Ovary (tissue), 9 donors: ENCODE data around the gene ARHGEF28. TPM values are rescaled to one million over a fixed set of nuclear protein-coding genes. Genes with fewer than 3 reads are reported as not detected.

Source experiments
- DNase-seq, 5 donors: peaks; one replicate each; pipeline ENCODE4 v3.0.0-alpha.2; 2019 to 2020
- H3K27ac ChIP-seq, 2 donors: fragments of 200-600 bp; one replicate each; pipeline versions ENCODE4 v1.5.1 to v1.8.0; 2019 to 2022
- H3K27me3 ChIP-seq: fragments of 200-600 bp; one replicate; pipeline ENCODE4 v1.8.0; 2022
- H3K36me3 ChIP-seq: fragments of 200-600 bp; sonication (generic); one replicate; pipeline ENCODE4 v1.5.1; 2019
- H3K4me1 ChIP-seq: one replicate; pipeline ENCODE4 v1.8.1; 2013; ENCODE audit warnings: mild to moderate bottlenecking, moderate library complexity; ENCODE audit not compliant: insufficient read depth
- H3K4me3 ChIP-seq: fragments of 200-600 bp; sonication (generic); one replicate; pipeline ENCODE4 v1.5.1; 2017
- H3K9me3 ChIP-seq, 2 donors: fragments of 200-600 bp in 1 of 2; sonication (generic) in 1 of 2; one replicate each; pipeline versions ENCODE4 v1.5.1 to v1.8.1; 2013 to 2019; ENCODE audit warnings: mild to moderate bottlenecking in 1 of 2, moderate library complexity in 1 of 2
- CTCF ChIP-seq, 3 donors: fragments of 450-650 bp in 2 of 3; fragments of 200-600 bp in 1 of 3; IDR thresholded peaks; one replicate each; pipeline versions ENCODE4 v1.5.1 to v1.8.0; 2016 to 2022; ENCODE audit warnings: antibody characterized with exemption in 3 of 3, mild to moderate bottlenecking in 1 of 3
- EP300 ChIP-seq: sonication (generic); formaldehyde crosslinking; IDR thresholded peaks from one replicate; pipeline ENCODE4 v1.6.1; 2017; ENCODE audit warnings: antibody characterized with exemption
- POLR2A ChIP-seq: fragments of 450-650 bp; IDR thresholded peaks from one replicate; pipeline ENCODE4 v1.6.1; 2017; ENCODE audit warnings: antibody characterized with exemption, mild to moderate bottlenecking, moderate library complexity
- WGBS, 3 donors: extraction: QIAGEN DNeasy Blood & Tissue Kit in 1 of 3; methylation state at CpG; one replicate each; pipeline versions ENCODE4 v1.1.5 to v1.1.7; 2013 to 2017; 5-methylcytosine and 5-hydroxymethylcytosine counted together
- intact Hi-C, 4 donors: fragments of 100-400 bp; cut with DNase I; formaldehyde crosslinking; loops; one replicate each; pipeline versions ENCODE4 v1.11.0 to v1.15.1; 2022 to 2023
- polyA plus RNA-seq, 2 donors: library from polyadenylated mRNA; stranded (reverse); fragments of 200-250 nt in 1 of 2; fragments of 350-450 nt in 1 of 2; fragmentation: Illumina TruSeq in 1 of 2; extraction: RNeasy Lipid Tissue Mini Kit (QIAGEN cat#74804) in 1 of 2; gene quantifications; one replicate each; pipeline ENCODE4 v1.2.3, GENCODE V29; 2013 to 2014
- total RNA-seq, 7 donors: library from RNA; depleted of rRNA in 2 of 7; stranded (reverse); fragments of >200 nt in 2 of 7; fragmentation: NEBNext Ultra II Directional in 3 of 7; extraction: Animal tissue kit (Norgen Biotek cat#: 25700) in 3 of 7; gene quantifications; one replicate each; pipeline versions ENCODE4 v1.1.0 to v1.2.4, GENCODE V29; 2016 to 2023
- donor health status: DM: no; HTN: no; CAD: no; lungs with moderate emphysema.
- donor health status: DM: no; HTN: no; CAD: no.
- donor health status: Bipolar disorder and iron deficiency.
- donor health status: DM: yes; HTN: yes; CAD: no.
- donor health status: DM: no; HTN: no; CAD: no.
- donor health status: DM: yes; HTN: yes; CAD: no.

Gene ARHGEF28
- total and polyA plus RNA-seq, 9 donors = 21.5 to 75.6 (median 35.0) TPM

GRCh38 chr5:73901455-73901854 is 275.5 kb downstream of the ARHGEF28 start:
- Histone ChIP-seq H3K36me3 (no peaks in the 10 kb centered on the region), H3K4me1 (no peaks in the 10 kb centered on the region), H3K9me3 (peaks cover 0 to 2% of the 10 kb centered on the region in 2 donors), H3K4me3 (no peak overlapping the region), H3K27ac (no peak overlapping the region), H3K27me3 (no peaks in the 10 kb centered on the region)
- TF ChIP-seq EP300 = no peak
- intact Hi-C loops = loop anchor here (5.0 to 10.0 kb wide), 2 partner anchors 133 to 741 kb away; partner anchors contain the start of gene ENC1 (in 3 of the 4)
- WGBS, 3 donors = 59 to 65% (median 59%) methylated on average over 4 of the region's 4 CpGs
- DNase-seq = no peak

GRCh38 chr5:73902327-73903051 is 276.5 kb downstream of the ARHGEF28 start:
- Histone ChIP-seq H3K9me3 (peaks cover 0 to 2% of the 10 kb centered on the region in 2 donors), H3K27ac (no peak overlapping the region)

GRCh38 chr5:73903169-73903568 is 277.2 kb downstream of the ARHGEF28 start:
- no peak overlapping the region for H3K27ac ChIP-seq
- no peak for DNase-seq
- no peaks in the 10 kb centered on the region for H3K4me1 ChIP-seq
- no peaks in the 10 kb centered on the region for H3K27me3 ChIP-seq
- peaks cover 0 to 2% of the 10 kb centered on the region in 2 donors for H3K9me3 ChIP-seq
- WGBS, 3 donors = 95 to 96% (median 95%) methylated on average over 9 of the region's 9 CpGs
- TF ChIP-seq CTCF (IDR thresholded peaks at IDR 0.05) (no peak), EP300 (no peak), POLR2A (no peak)
- H3K36me3 ChIP-seq = no peaks in the 10 kb centered on the region
- H3K4me3 ChIP-seq = no peak overlapping the region
- intact Hi-C loops = loop anchor here (2.0 to 10.0 kb wide), 3 partner anchors 132 to 740 kb away; partner anchors contain the start of gene ENC1 (in 3 of the 4)

More at GRCh38 chr5:73902327-73903051, 276.5 kb downstream of the ARHGEF28 start:
- no peak overlapping the region for H3K4me3 ChIP-seq
- 30 to 38% (median 34%) methylated on average over 10 of the region's 10 CpGs for WGBS, 3 donors
- no peaks in the 10 kb centered on the region for H3K4me1 ChIP-seq
- H3K36me3 ChIP-seq = no peaks in the 10 kb centered on the region
- intact Hi-C loops = loop anchor here (2.0 to 10.0 kb wide), 3 partner anchors 132 to 740 kb away; partner anchors contain the start of gene ENC1 (in 3 of the 4)
- TF ChIP-seq POLR2A (no peak), CTCF (IDR thresholded peaks at IDR 0.05) (peak; percentile 70 to 93 (median 92))
- DNase-seq = peak in 1 of 5 donors; percentile 39
- H3K27me3 ChIP-seq = no peaks in the 10 kb centered on the region

GRCh38 chr5:73906277-73906676 is 280.3 kb downstream of the ARHGEF28 start:
- no peak for TF ChIP-seq CTCF (IDR thresholded peaks at IDR 0.05)
- no peak for TF ChIP-seq POLR2A
- no peak for TF ChIP-seq EP300
- no peak overlapping the region for H3K4me3 ChIP-seq
- H3K27me3 ChIP-seq = no peaks in the 10 kb centered on the region
- H3K4me1 ChIP-seq = no peaks in the 10 kb centered on the region
- no peak overlapping the region for H3K27ac ChIP-seq
- 65 to 96% (median 88%) methylated on average over 3 of the region's 3 CpGs for WGBS, 3 donors
- H3K9me3 ChIP-seq = peaks cover 0 to 2% of the 10 kb centered on the region in 2 donors
- DNase-seq = no peak
- no peaks in the 10 kb centered on the region for H3K36me3 ChIP-seq
- intact Hi-C loops = loop anchor here in 2 of 4 donors (10.0 kb wide), 1 partner anchor 129 kb away; no protein-coding TSS in a partner anchor

- no peak for TF ChIP-seq CTCF (IDR thresholded peaks at IDR 0.05)
- TF ChIP-seq EP300 = no peak
- TF ChIP-seq POLR2A = no peak
- intact Hi-C loops = loop anchor here in 2 of 4 donors (10.0 kb wide), 1 partner anchor 128 kb away; no protein-coding TSS in a partner anchor
- Histone ChIP-seq H3K36me3 (no peaks in the 10 kb centered on the region), H3K9me3 (peaks cover 0 to 2% of the 10 kb centered on the region in 2 donors), H3K4me1 (no peaks in the 10 kb centered on the region), H3K4me3 (no peak overlapping the region), H3K27me3 (no peaks in the 10 kb centered on the region), H3K27ac (no peak overlapping the region)
- no peak for DNase-seq
- 95 to 96% (median 96%) methylated on average over 3 of the region's 3 CpGs for WGBS, 3 donors
Measured at GRCh38 chr5:73907164-73907563, 281.2 kb downstream of the ARHGEF28 start.
